Spleen (tissue), 11 donors: ENCODE data around the gene OCLN. TPM values are rescaled to one million over a fixed set of nuclear protein-coding genes. Genes with fewer than 3 reads are reported as not detected.
"Not testable (repeated sequence)": the region's sequence is repeated elsewhere in the genome, so short reads cannot be mapped to it uniquely, and the experiment has no call there.

Experiments
- DNase-seq: peaks from one replicate; pipeline ENCODE4 v3.0.0-alpha.2; 2020
- H3K27ac ChIP-seq, 8 donors: fragments of 200-600 bp; sonication (generic) in 7 of 8; 1 replicate in 4 of 8; 2 replicates in 4 of 8; pipeline versions ENCODE4 v1.5.0 to v1.8.0; 2016 to 2021; ENCODE audit warnings: inconsistent platforms in 4 of 8, mild to moderate bottlenecking in 4 of 8, moderate library complexity in 1 of 8
- H3K27me3 ChIP-seq, 7 donors: fragments of 200-600 bp; sonication (generic) in 6 of 7; replicated peaks in 1 of 7; 1 replicate in 4 of 7; 2 replicates in 3 of 7; pipeline versions ENCODE4 v1.5.0 to v1.8.0; 2016 to 2021; ENCODE audit warnings: inconsistent platforms in 3 of 7, mild to moderate bottlenecking in 1 of 7
- H3K36me3 ChIP-seq, 6 donors: fragments of 200-600 bp; sonication (generic) in 5 of 6; 1 replicate in 4 of 6; 2 replicates in 2 of 6; pipeline versions ENCODE4 v1.5.0 to v1.8.0; 2016 to 2021; ENCODE audit warnings: inconsistent platforms in 2 of 6
- H3K4me1 ChIP-seq, 6 donors: fragments of 200-600 bp; sonication (generic) in 5 of 6; 1 replicate in 3 of 6; 2 replicates in 3 of 6; pipeline versions ENCODE4 v1.5.0 to v1.8.0; 2016 to 2021; ENCODE audit warnings: inconsistent platforms in 3 of 6
- H3K4me3 ChIP-seq, 8 donors: fragments of 200-600 bp; sonication (generic) in 7 of 8; 1 replicate in 4 of 8; 2 replicates in 4 of 8; pipeline versions ENCODE4 v1.5.0 to v1.8.0; 2016 to 2021; ENCODE audit warnings: inconsistent platforms in 4 of 8, mild to moderate bottlenecking in 4 of 8, moderate library complexity in 2 of 8
- H3K9me3 ChIP-seq, 8 donors: fragments of 200-600 bp; sonication (generic) in 7 of 8; 1 replicate in 4 of 8; 2 replicates in 4 of 8; pipeline versions ENCODE4 v1.5.0 to v1.8.0; 2016 to 2021; ENCODE audit warnings: inconsistent platforms in 4 of 8
- POLR2A ChIP-seq, 3 donors: fragments of 450-650 bp; IDR thresholded peaks; one replicate each; pipeline ENCODE4 v1.5.1; 2017; ENCODE audit warnings: antibody characterized with exemption in 3 of 3, mild to moderate bottlenecking in 1 of 3
- POLR2AphosphoS5 ChIP-seq, 3 donors: sonication (generic); formaldehyde crosslinking; IDR thresholded peaks; one replicate each; pipeline ENCODE4 v1.5.1; 2017; ENCODE audit warnings: antibody characterized with exemption in 3 of 3
- WGBS, 5 donors: extraction: QIAGEN DNeasy Blood & Tissue Kit in 3 of 5; methylation state at CpG; one replicate each; pipeline versions ENCODE4 v1.1.5 to v1.1.7; 2013 to 2018; 5-methylcytosine and 5-hydroxymethylcytosine counted together
- intact Hi-C: fragments of 100-400 bp; cut with DNase I; formaldehyde crosslinking; loops from one replicate; pipeline ENCODE4 v1.15.0; 2023; ENCODE audit warnings: low total_unique reads
- polyA plus RNA-seq, 3 donors: library from polyadenylated mRNA; stranded (reverse); fragments of 200-250 nt; gene quantifications; one replicate each; pipeline ENCODE4 v1.2.1, GENCODE V29; 2013
- total RNA-seq, 7 donors: library from RNA; depleted of rRNA in 3 of 7; stranded (reverse); fragments of >200 nt in 3 of 7; fragmentation: NEBNext Ultra II Directional in 4 of 7; extraction: Animal tissue kit (Norgen Biotek cat#: 25700) in 4 of 7; gene quantifications; one replicate each; pipeline versions ENCODE4 v1.1.0 to v1.2.1, GENCODE V29; 2016 to 2021
- TF ChIP-seq, protein P1 (sequence below), 11 experiments: fragments of 200-600 bp in 7 of 11; fragments of 450-650 bp in 4 of 11; sonication (generic) in 4 of 11; IDR thresholded peaks in 8 of 11; conservative IDR thresholded peaks in 3 of 11; 1 replicate in 7 of 11; 2 replicates in 4 of 11; pipeline versions ENCODE4 v1.4.0 to v1.8.0; 2016 to 2021; ENCODE audit warnings: antibody characterized with exemption in 11 of 11, inconsistent platforms in 4 of 11, mild to moderate bottlenecking in 1 of 11
- donor health status: healthy with polysubstance abuse.
- donor health status: DM: no; HTN: no; CAD: no; lungs with moderate emphysema.
- donor health status: DM: no; HTN: no; CAD: no.
- donor health status: Bipolar disorder and iron deficiency.
- donor health status: healthy.
- donor health status: DM: no; HTN: no; CAD: no.
- donor health status: DM: yes; HTN: yes; CAD: no.

The OCLN gene
- total and polyA plus RNA-seq, 10 donors: 0.60 to 10.6 (median 3.0) TPM

DNA sequence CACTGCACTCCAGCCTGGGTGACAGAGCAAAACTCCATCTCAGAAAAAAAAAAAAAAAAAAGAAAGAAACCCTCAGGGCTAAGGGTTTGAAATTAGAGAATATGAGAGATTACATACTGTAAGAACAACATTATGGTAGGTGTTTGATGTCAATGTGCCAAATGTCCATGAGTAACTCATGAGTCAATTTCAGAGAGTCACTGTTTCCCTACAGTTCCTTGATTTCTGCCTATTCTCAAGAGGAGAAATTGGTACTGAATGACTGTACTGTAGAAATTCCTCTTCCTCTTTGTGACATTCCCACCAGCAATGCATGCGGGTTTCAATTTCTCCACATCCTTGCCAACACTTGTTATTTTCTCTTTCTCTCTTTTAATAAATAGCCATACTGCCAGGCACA is 42.5 kb upstream of the OCLN start:
- no peaks in the 10 kb centered on the region for H3K9me3 ChIP-seq
- 46 to 93% (median 74%) methylated on average over 1 of the region's 1 CpG for WGBS, 5 donors

DNA sequence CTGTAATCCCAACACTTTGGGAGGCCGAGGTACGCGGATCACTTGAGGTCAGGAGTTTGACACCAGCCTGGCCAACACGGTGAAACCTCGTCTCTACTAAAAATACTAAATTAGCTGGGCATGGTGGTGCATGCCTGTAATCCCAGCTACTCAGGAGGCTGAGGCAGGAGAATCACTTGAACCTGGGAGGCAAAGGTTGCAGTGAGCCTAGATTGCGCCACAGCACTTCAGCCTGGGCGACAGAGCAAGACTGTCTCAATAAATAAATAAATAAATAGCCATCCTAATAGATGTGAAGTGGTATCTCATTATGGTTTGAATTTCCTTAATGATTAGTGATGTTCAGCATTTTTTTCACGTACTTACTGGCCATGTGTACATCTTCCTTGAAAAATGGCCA is 42.1 kb upstream of the OCLN start:
- H3K4me1 ChIP-seq, H3K27ac ChIP-seq, DNase-seq, H3K27me3 ChIP-seq, intact Hi-C loops, H3K4me3 ChIP-seq, H3K9me3 ChIP-seq, H3K36me3 ChIP-seq: not testable (repeated sequence)
- 89 to 95% (median 90%) methylated on average over 8 of the region's 8 CpGs for WGBS, 5 donors

More for the DNA sequence above, 42.5 kb upstream of the OCLN start:
- no peaks in the 10 kb centered on the region for H3K4me1 ChIP-seq
- no peak overlapping the region for H3K27ac ChIP-seq
- H3K36me3 ChIP-seq: no peaks in the 10 kb centered on the region
- no peak overlapping the region for H3K4me3 ChIP-seq
- intact Hi-C loops: no loop called here
- TF ChIP-seq POLR2A (IDR thresholded peaks at IDR 0.05): no peak
- H3K27me3 ChIP-seq: no peaks in the 10 kb centered on the region
- no peak for DNase-seq

DNA sequence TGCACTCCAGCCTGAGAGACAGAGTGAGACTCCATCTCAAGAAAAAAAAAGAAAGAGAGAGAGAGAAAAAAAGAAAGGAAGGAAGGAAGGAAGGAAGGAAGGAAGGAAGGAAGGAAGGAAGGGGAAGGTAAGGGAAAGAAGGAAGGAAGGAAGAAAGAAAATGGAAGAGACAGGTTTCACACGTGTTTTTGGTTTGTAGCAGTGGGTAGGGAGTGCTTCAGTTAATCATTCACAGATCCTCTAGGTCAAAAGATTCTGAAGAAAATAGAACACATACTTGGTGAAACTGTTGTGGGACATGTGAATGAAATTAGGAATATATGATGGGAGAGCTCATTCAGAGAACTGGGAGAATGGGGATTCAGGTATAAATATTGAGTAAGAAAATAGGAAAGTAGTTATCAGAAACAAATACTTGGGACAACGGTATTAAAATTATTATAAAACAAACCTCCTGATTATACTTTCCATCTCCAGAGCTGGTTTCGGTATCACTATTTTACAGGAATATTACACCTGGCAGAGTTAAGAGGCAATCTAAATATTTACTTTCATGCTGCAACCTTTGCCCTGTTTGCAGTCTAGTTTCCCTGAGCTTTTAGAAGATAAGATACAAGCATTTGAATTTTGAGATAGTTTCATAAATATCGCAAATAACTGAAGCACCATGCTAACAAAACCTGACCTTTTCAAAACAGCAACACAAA is 40.5 kb upstream of the OCLN start:
- 72 to 76% (median 74%) methylated on average over 4 of the region's 4 CpGs for WGBS, 5 donors
- no peak for DNase-seq

DNA sequence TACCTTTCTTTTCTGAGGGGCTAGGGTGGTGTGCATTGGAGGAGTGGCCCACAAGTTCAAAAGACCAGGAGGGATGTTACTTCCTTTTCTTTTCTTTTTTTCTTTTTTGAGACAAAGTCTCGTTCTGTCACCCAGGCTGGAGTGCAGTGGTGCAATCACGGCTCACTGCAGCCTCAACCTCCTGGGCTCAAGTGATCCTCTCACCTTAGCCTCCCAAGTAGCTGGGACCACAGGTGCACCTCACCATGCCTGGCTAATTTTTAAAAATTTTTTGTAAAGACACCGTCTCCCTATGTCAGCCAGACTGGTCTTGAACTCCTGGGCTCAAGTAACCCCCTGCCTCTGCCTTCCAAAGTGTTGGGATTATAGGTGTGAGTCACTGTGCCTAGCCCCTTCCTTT is 39.1 kb upstream of the OCLN start:
- H3K4me3 ChIP-seq, H3K27ac ChIP-seq, H3K9me3 ChIP-seq, H3K27me3 ChIP-seq, DNase-seq, intact Hi-C loops, H3K36me3 ChIP-seq, H3K4me1 ChIP-seq: not testable (repeated sequence)
- WGBS, 5 donors: 70 to 82% (median 76%) methylated on average over 3 of the region's 3 CpGs

More for the DNA sequence above, 40.5 kb upstream of the OCLN start:
- TF ChIP-seq POLR2AphosphoS5 (IDR thresholded peaks at IDR 0.05): no peak
- TF ChIP-seq, protein P1, sequence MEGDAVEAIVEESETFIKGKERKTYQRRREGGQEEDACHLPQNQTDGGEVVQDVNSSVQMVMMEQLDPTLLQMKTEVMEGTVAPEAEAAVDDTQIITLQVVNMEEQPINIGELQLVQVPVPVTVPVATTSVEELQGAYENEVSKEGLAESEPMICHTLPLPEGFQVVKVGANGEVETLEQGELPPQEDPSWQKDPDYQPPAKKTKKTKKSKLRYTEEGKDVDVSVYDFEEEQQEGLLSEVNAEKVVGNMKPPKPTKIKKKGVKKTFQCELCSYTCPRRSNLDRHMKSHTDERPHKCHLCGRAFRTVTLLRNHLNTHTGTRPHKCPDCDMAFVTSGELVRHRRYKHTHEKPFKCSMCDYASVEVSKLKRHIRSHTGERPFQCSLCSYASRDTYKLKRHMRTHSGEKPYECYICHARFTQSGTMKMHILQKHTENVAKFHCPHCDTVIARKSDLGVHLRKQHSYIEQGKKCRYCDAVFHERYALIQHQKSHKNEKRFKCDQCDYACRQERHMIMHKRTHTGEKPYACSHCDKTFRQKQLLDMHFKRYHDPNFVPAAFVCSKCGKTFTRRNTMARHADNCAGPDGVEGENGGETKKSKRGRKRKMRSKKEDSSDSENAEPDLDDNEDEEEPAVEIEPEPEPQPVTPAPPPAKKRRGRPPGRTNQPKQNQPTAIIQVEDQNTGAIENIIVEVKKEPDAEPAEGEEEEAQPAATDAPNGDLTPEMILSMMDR (IDR thresholded peaks at IDR 0.05 in 8 of 11, conservative IDR thresholded peaks at IDR 0.05 in 3 of 11): no peak
- no peak for TF ChIP-seq POLR2A (IDR thresholded peaks at IDR 0.05)
- no peak overlapping the region for H3K4me3 ChIP-seq
- H3K27me3 ChIP-seq: no peaks in the 10 kb centered on the region
- intact Hi-C loops: no loop called here
- H3K27ac ChIP-seq: no peak overlapping the region
- H3K9me3 ChIP-seq: peaks cover 0 to 3% (median 0%) of the 10 kb centered on the region in 8 donors
- H3K36me3 ChIP-seq: no peaks in the 10 kb centered on the region
- H3K4me1 ChIP-seq: no peaks in the 10 kb centered on the region

DNA sequence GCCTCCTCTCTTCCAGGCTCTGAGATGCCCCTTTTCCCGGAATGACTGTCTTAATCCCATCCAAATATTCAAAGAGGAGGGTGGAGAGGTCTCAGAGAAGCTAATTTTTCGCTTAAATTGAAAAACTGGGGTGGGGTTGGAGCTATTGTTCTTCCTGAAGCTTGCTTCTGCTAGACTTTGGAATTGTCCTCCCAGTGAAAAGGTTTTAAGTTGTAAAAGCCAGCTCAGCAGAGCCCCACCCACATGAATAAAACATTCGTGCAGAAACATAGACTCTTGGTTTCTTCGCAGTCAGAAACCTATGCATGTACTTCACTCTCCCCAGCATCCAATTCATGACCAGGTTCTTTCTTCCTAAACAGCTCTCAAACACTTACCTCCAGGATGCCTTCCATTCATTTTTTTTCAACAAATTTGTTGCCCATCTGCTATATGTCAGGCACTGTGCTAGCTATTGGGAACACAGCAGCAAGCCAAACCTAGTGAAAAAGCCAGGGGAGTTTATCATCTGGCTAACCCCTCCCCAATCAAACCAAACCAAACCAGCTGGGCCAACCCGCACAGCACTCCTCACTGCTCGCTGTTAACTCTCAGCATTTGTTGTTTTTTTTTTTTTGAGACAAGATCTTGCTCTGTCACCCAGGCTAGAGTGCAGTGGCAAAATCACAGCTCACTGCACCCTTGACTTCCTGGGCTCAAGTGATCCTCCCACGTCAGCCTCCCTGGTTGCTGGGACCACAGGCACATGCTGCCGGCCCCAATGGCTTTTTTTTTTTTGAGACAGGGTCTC is 37.9 kb upstream of the OCLN start:
- no peak overlapping the region for H3K27ac ChIP-seq

DNA sequence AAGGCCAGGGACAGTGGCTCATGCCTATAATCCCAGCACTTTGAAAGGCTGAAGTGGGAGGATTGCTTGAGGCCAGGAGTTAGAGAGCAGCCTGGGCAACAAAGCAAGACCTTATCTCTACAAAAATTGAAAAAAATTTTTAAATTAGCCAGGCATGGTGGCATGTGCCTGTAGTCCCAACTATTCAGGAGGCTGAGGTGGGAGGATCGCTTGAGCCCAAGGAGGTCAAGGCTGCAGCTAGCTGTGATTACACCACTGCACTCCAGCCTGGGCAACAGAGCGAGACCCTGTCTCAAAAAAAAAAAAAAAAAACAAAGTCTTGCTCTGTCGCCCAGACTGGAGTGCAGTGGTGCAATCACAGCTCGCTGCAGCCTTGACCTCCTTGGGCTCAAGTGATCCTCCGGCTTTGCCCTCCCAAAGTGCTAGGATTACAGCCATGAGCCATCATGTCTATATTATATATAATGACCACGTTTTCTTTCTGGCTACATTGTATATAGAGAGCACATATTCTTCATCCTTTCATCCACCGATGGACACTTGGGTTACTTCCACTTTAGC is 37.1 kb upstream of the OCLN start:
- H3K4me1 ChIP-seq, H3K27me3 ChIP-seq, H3K4me3 ChIP-seq, H3K9me3 ChIP-seq, H3K27ac ChIP-seq, DNase-seq, intact Hi-C loops, H3K36me3 ChIP-seq: not testable (repeated sequence)
- 84 to 93% (median 90%) methylated on average over 7 of the region's 7 CpGs for WGBS, 5 donors

More for the DNA sequence above, 37.9 kb upstream of the OCLN start:
- no peaks in the 10 kb centered on the region for H3K27me3 ChIP-seq
- 70 to 80% (median 71%) methylated on average over 8 of the region's 8 CpGs for WGBS, 5 donors
- intact Hi-C loops: no loop called here
- H3K36me3 ChIP-seq: no peaks in the 10 kb centered on the region
- no peaks in the 10 kb centered on the region for H3K4me1 ChIP-seq
- H3K9me3 ChIP-seq: peaks cover 0 to 7% (median 0%) of the 10 kb centered on the region in 8 donors
- DNase-seq: no peak
- no peak overlapping the region for H3K4me3 ChIP-seq
- TF ChIP-seq, protein P1 (IDR thresholded peaks at IDR 0.05 in 8 of 11, conservative IDR thresholded peaks at IDR 0.05 in 3 of 11): no peak
- TF ChIP-seq POLR2AphosphoS5 (IDR thresholded peaks at IDR 0.05): no peak
- TF ChIP-seq POLR2A (IDR thresholded peaks at IDR 0.05): no peak
